ENCODE measurements around the gene GALNT17.
"Not testable (repeated sequence)": the region's sequence is repeated elsewhere in the genome, so short reads cannot be mapped to it uniquely, and the experiment has no call there.

The GALNT17 gene

GRCh38 chr7:71639382-71640085 lies 507.6 kb downstream of the GALNT17 start:
- Histone ChIP-seq H3K4me1 (ENCODE audit: control insufficient read depth, insufficient read depth, low read length) (no peaks in the 10 kb centered on the region), H3K4me3 (ENCODE audit: low read depth, low read length) (no peak overlapping the region), H3K36me3 (ENCODE audit: control insufficient read depth in 2 of 2, insufficient read depth in 1 of 2, low read length in 2 of 2) (no peaks in the 10 kb centered on the region), H3K27ac (ENCODE audit: extremely low read depth, low read depth, low read length) (no peak overlapping the region), H3K9me3 (ENCODE audit: control insufficient read depth, insufficient read depth, low read depth, low read length) (no peaks in the 10 kb centered on the region)
- TF ChIP-seq ZNF302 (tag by site-specific recombination; IDR thresholded peaks at IDR 0.05; ENCODE audit: low read depth) (no peak), ZNF211 (tag by site-specific recombination; IDR thresholded peaks at IDR 0.05; ENCODE audit: low read depth) (no peak), HOXC10 (CRISPR knock-in tag; IDR thresholded peaks at IDR 0.05) (no peak), ZNF280D (tag by site-specific recombination; IDR thresholded peaks at IDR 0.05) (no peak), KLF1 (tag by site-specific recombination; IDR thresholded peaks at IDR 0.05) (no peak), REPIN1 (tag by site-specific recombination; IDR thresholded peaks at IDR 0.05; ENCODE audit: low read depth) (no peak), SETDB1 (IDR thresholded peaks at IDR 0.05; ENCODE audit: insufficient read length, low read length) (no peak), ZNF792 (tag by site-specific recombination; IDR thresholded peaks at IDR 0.05) (no peak), ZNF518A (tag by site-specific recombination; conservative IDR thresholded peaks at IDR 0.05; ENCODE audit: low read depth) (no peak), ZBTB26 (tag by site-specific recombination; optimal IDR thresholded peaks at IDR 0.05) (no peak), ZNF621 (tag by site-specific recombination; IDR thresholded peaks at IDR 0.05) (no peak), KLF8 (tag by site-specific recombination; IDR thresholded peaks at IDR 0.05) (no peak), ZNF510 (tag by site-specific recombination; IDR thresholded peaks at IDR 0.05; ENCODE audit: insufficient replicate concordance) (no peak), ZNF169 (tag by site-specific recombination; IDR thresholded peaks at IDR 0.05) (no peak)
- TF ChIP-seq, protein P1, sequence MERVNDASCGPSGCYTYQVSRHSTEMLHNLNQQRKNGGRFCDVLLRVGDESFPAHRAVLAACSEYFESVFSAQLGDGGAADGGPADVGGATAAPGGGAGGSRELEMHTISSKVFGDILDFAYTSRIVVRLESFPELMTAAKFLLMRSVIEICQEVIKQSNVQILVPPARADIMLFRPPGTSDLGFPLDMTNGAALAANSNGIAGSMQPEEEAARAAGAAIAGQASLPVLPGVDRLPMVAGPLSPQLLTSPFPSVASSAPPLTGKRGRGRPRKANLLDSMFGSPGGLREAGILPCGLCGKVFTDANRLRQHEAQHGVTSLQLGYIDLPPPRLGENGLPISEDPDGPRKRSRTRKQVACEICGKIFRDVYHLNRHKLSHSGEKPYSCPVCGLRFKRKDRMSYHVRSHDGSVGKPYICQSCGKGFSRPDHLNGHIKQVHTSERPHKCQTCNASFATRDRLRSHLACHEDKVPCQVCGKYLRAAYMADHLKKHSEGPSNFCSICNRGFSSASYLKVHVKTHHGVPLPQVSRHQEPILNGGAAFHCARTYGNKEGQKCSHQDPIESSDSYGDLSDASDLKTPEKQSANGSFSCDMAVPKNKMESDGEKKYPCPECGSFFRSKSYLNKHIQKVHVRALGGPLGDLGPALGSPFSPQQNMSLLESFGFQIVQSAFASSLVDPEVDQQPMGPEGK (tag by site-specific recombination; IDR thresholded peaks at IDR 0.05): no peak
- ChIA-PET CTCF (interaction anchor here (0.6 kb wide), 2 partner anchors 94 to 488 kb away, joined by 3 read pairs; no protein-coding TSS in a partner anchor), POLR2A (no interaction called here)

DNA sequence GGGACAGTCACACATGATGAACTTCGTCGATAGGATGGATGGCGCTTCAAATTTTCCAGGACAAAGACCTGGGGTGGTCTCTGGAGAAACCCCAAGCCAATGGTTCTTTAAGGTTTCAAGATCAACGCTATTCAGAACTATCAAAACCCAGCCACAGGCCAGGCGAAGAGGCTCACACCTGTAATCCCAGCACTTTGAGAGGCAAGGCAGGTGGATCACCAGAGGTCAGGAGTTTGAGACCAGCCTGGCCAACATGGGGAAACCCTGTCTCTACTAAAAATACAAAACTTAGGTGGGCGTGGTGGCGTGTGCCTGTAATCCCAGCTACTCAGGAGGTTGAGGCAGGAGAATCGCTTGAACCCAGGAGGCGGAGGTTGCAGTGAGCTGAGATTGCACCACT lies 511.1 kb downstream of the GALNT17 start:
- CTCF ChIA-PET; H3K36me3 ChIP-seq (ENCODE audit: control insufficient read depth in 2 of 2, insufficient read depth in 1 of 2, low read length in 2 of 2); H3K27ac ChIP-seq (ENCODE audit: extremely low read depth, low read depth, low read length); H3K4me3 ChIP-seq (ENCODE audit: low read depth, low read length); H3K9me3 ChIP-seq (ENCODE audit: control insufficient read depth, insufficient read depth, low read depth, low read length); H3K4me1 ChIP-seq (ENCODE audit: control insufficient read depth, insufficient read depth, low read length); POLR2A ChIA-PET: not testable (repeated sequence)

Measured in HEK293 (cell line).